ENCODE measurements around the gene ETF1. TPM values are rescaled to one million over a fixed set of nuclear protein-coding genes. Genes with fewer than 3 reads are reported as not detected.
A peak's percentile ranks its signal among the peaks of the same experiment; 100 is the strongest.

The ETF1 gene
- total RNA-seq, 2 donors from 2014 or later = 81.5 to 96.2 TPM

- Histone ChIP-seq H3K9ac (ENCODE audit: low read depth in 2 of 2, low read length in 2 of 2) (peak overlapping the region; percentile 98 to 99), H3K27ac (peak overlapping the region; percentile 93), H3K4me1 (peaks cover 12% of the 10 kb centered on the region), H3K9me3 (no peaks in the 10 kb centered on the region), H3K36me3 (no peaks in the 10 kb centered on the region), H3K27me3 (no peaks in the 10 kb centered on the region), H3K4me3 (peak overlapping the region; percentile 90)
- intact Hi-C loops (cut with DNase I) = no loop called here
- no peak for TF ChIP-seq CTCF (IDR thresholded peaks at IDR 0.05)
- DNase-seq = peak; percentile 31
Observed at GRCh38 chr5:138542180-138542955, 668 bp downstream of the ETF1 start.

GRCh38 chr5:138541511-138542179 lies 1.4 kb downstream of the ETF1 start:
- intact Hi-C loops (cut with DNase I) = no loop called here
- TF ChIP-seq CTCF (IDR thresholded peaks at IDR 0.05) = no peak
- Histone ChIP-seq H3K9me3 (no peaks in the 10 kb centered on the region), H3K27ac (peak overlapping the region; percentile 93), H3K36me3 (no peaks in the 10 kb centered on the region), H3K4me3 (peak overlapping the region; percentile 90), H3K4me1 (peaks cover 12% of the 10 kb centered on the region), H3K9ac (ENCODE audit: low read depth in 2 of 2, low read length in 2 of 2) (peak overlapping the region; percentile 98 to 99), H3K27me3 (no peaks in the 10 kb centered on the region)
- no peak for DNase-seq

GRCh38 chr5:138539791-138540190 lies 3.2 kb downstream of the ETF1 start:
- no peak overlapping the region for H3K4me3 ChIP-seq
- no peaks in the 10 kb centered on the region for H3K9me3 ChIP-seq
- H3K36me3 ChIP-seq = no peaks in the 10 kb centered on the region
- H3K9ac ChIP-seq (ENCODE audit: low read depth in 2 of 2, low read length in 2 of 2) = no peak overlapping the region
- no peaks in the 10 kb centered on the region for H3K27me3 ChIP-seq
- DNase-seq = no peak
- no peak overlapping the region for H3K27ac ChIP-seq
- intact Hi-C loops (cut with DNase I) = no loop called here
- peaks cover 7% of the 10 kb centered on the region for H3K4me1 ChIP-seq
- no peak for TF ChIP-seq CTCF (IDR thresholded peaks at IDR 0.05)

GRCh38 chr5:138538943-138539627 lies 4.0 kb downstream of the ETF1 start:
- no peak for TF ChIP-seq CTCF (IDR thresholded peaks at IDR 0.05)
- intact Hi-C loops (cut with DNase I) = no loop called here
- DNase-seq = no peak
- H3K4me3 ChIP-seq = no peak overlapping the region
- H3K9me3 ChIP-seq = no peaks in the 10 kb centered on the region
- peaks cover 3% of the 10 kb centered on the region for H3K4me1 ChIP-seq
- no peaks in the 10 kb centered on the region for H3K36me3 ChIP-seq
- H3K9ac ChIP-seq (ENCODE audit: low read depth in 2 of 2, low read length in 2 of 2) = no peak overlapping the region
- H3K27ac ChIP-seq = no peak overlapping the region
- no peaks in the 10 kb centered on the region for H3K27me3 ChIP-seq

- Histone ChIP-seq H3K4me1 (peaks cover 3% of the 10 kb centered on the region), H3K4me3 (no peak overlapping the region), H3K27me3 (no peaks in the 10 kb centered on the region), H3K27ac (no peak overlapping the region), H3K36me3 (no peaks in the 10 kb centered on the region), H3K9me3 (no peaks in the 10 kb centered on the region), H3K9ac (ENCODE audit: low read depth in 2 of 2, low read length in 2 of 2) (no peak overlapping the region)
- no peak for DNase-seq
- no peak for TF ChIP-seq CTCF (IDR thresholded peaks at IDR 0.05)
- intact Hi-C loops (cut with DNase I) = no loop called here
Observed at GRCh38 chr5:138536665-138537315, 6.2 kb downstream of the ETF1 start.
